Neutrophil (primary cell): ENCODE measurements around the gene KBTBD4.

Experiments
- H3K27ac ChIP-seq: fragments of 200-600 bp; sonication (generic); 2 replicates; pipeline ENCODE4 v1.5.1; 2016; ENCODE audit warnings: mild to moderate bottlenecking, moderate library complexity
- H3K27me3 ChIP-seq: fragments of 200-600 bp; sonication (generic); 2 replicates; pipeline ENCODE4 v1.6.0; 2016; ENCODE audit warnings: mild to moderate bottlenecking
- H3K36me3 ChIP-seq: fragments of 200-600 bp; sonication (generic); 2 replicates; pipeline ENCODE4 v1.5.1; 2017
- H3K4me1 ChIP-seq, 2 experiments: fragments of 200-600 bp in 1 of 2; sonication (generic) in 1 of 2; 1 replicate in 1 of 2; 2 replicates in 1 of 2; pipeline versions ENCODE4 v1.5.1 to v1.6.1; 2013 to 2016; ENCODE audit warnings: low read depth in 1 of 2, low read length in 1 of 2, mild to moderate bottlenecking in 1 of 2, moderate library complexity in 1 of 2; ENCODE audit not compliant: control insufficient read depth in 1 of 2, insufficient read depth in 1 of 2
- H3K4me3 ChIP-seq, 2 experiments: fragments of 200-600 bp in 1 of 2; sonication (generic) in 1 of 2; 1 replicate in 1 of 2; 2 replicates in 1 of 2; pipeline ENCODE4 v1.5.1; 2013 to 2016; ENCODE audit warnings: low read depth in 1 of 2, low read length in 1 of 2, mild to moderate bottlenecking in 1 of 2, moderate library complexity in 1 of 2
- H3K9me3 ChIP-seq: fragments of 200-600 bp; sonication (generic); 2 replicates; pipeline ENCODE4 v1.5.1; 2016
- CTCF ChIP-seq: fragments of 200-600 bp; sonication (generic); IDR thresholded peaks from 2 replicates; pipeline ENCODE4 v1.5.1; 2016; ENCODE audit warnings: antibody characterized with exemption

KBTBD4 gene

DNA sequence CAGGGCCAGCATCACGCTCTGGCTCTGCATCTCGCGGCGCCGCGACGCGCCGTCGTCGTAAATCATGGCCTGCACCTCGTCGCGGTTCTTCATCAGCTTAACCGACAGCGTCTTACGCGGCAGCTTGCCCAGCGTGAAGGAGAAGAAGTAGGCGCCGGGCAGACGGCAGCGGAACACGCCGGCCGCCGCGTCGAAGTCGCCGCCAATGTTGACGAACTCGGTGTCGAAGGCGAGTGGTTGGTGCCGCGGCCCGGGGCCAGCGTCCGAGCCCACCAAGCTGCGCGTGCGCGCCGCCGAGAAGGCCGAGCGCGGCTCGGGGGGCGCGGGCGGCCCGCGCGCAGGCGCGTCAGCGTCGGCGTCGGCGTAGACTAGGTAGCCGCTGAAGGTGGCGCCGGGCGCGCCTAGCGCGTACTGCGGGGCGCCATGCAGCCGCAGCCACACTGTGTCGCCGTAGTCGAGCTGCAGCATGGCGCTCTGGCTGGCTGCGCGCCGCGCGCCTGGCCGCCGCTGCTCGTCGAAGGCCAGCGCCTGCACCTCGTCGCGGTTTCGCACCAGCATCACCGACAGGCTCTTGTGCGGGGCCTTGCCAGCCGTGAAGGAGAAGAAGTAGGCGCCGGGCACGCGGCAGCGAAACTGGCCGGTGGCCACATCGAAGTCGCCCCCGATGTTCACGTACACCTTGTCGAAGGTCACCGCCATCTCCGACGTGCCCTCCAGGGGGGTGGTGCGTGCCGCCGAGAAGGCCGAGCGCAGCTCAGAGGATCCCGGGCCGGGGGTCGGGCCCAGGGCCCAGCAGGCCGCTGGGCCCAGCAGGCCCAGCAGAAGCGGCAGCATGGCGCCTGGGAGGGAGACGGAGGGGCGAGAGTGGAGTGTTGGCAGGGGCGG is 11.4 kb upstream of the KBTBD4 start:
- Histone ChIP-seq H3K4me1 (peaks cover 20 to 29% of the 10 kb centered on the region in 2 experiments), H3K36me3 (peaks cover under 1% of the 10 kb centered on the region), H3K27me3 (peaks cover 37% of the 10 kb centered on the region), H3K4me3 (no peak overlapping the region), H3K9me3 (no peaks in the 10 kb centered on the region), H3K27ac (no peak overlapping the region)
- TF ChIP-seq CTCF: no peak

- H3K4me3 ChIP-seq: no peak overlapping the region
- peaks cover 7% of the 10 kb centered on the region for H3K36me3 ChIP-seq
- H3K4me1 ChIP-seq: peaks cover 20 to 29% of the 10 kb centered on the region in 2 experiments
- peaks cover 31% of the 10 kb centered on the region for H3K27me3 ChIP-seq
- no peak overlapping the region for H3K27ac ChIP-seq
- TF ChIP-seq CTCF: no peak
- no peaks in the 10 kb centered on the region for H3K9me3 ChIP-seq
These were observed 10.8 kb upstream of the KBTBD4 start for GRCh38 chr11:47589584-47589976.

- no peak overlapping the region for H3K4me3 ChIP-seq
- no peak overlapping the region for H3K27ac ChIP-seq
- peaks cover 20 to 28% of the 10 kb centered on the region in 2 experiments for H3K4me1 ChIP-seq
These were observed 10.3 kb upstream of the KBTBD4 start for GRCh38 chr11:47589118-47589517.

DNA sequence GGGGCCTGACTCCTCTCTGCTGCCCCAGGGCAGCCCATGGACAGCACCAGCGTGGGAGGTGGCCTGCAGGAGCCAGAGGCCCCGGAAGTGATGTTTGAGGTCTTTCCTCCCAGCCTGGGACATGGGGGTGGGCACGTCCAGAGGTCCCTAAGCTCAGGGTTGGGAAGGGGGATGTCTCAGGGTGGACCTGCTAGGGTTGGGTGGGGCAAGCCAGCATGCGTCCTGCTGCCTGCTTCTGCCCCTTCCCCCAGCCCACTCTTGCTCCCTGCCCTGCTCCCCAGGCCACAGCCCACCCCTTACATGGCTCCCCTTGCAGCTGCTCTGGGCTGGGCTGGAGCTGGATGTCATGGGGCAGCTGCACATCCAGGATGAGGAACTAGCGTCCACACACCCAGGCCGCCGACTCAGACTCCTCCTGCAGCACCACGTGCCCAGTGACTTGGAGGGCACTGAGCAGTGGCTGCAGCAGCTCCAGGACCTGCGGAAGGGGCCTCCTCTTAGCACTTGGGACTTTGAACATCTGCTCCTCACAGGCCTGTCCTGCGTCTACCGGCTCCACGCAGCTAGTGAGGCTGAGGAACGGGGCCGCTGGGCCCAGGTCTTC is 9.1 kb upstream of the KBTBD4 start:
- no peak overlapping the region for H3K27ac ChIP-seq
- no peak for TF ChIP-seq CTCF

More at GRCh38 chr11:47589118-47589517, 10.3 kb upstream of the KBTBD4 start:
- TF ChIP-seq CTCF: no peak
- H3K9me3 ChIP-seq: no peaks in the 10 kb centered on the region
- peaks cover 11% of the 10 kb centered on the region for H3K36me3 ChIP-seq
- peaks cover 26% of the 10 kb centered on the region for H3K27me3 ChIP-seq

GRCh38 chr11:47587039-47587716 is 8.4 kb upstream of the KBTBD4 start:
- no peaks in the 10 kb centered on the region for H3K9me3 ChIP-seq
- H3K27me3 ChIP-seq: peaks cover 7% of the 10 kb centered on the region
- H3K4me3 ChIP-seq: no peak overlapping the region
- H3K36me3 ChIP-seq: peaks cover 31% of the 10 kb centered on the region
- H3K4me1 ChIP-seq: peaks cover 9 to 15% of the 10 kb centered on the region in 2 experiments
- TF ChIP-seq CTCF: no peak
- H3K27ac ChIP-seq: no peak overlapping the region

More for the DNA sequence above, 9.1 kb upstream of the KBTBD4 start:
- no peaks in the 10 kb centered on the region for H3K9me3 ChIP-seq
- H3K4me1 ChIP-seq: peaks cover 9 to 15% of the 10 kb centered on the region in 2 experiments
- peaks cover 24% of the 10 kb centered on the region for H3K36me3 ChIP-seq
- no peak overlapping the region for H3K4me3 ChIP-seq
- peaks cover 13% of the 10 kb centered on the region for H3K27me3 ChIP-seq
